Measurements from ENCODE around the gene DFFB. TPM values are rescaled to one million over a fixed set of nuclear protein-coding genes. Genes with fewer than 3 reads are reported as not detected.

DFFB gene
- total RNA-seq, 1 donor from 2014 or later: 13.7 TPM

GRCh38 chr1:3831689-3832088 lies 25.6 kb upstream of the DFFB start:
- intact Hi-C loops (cut with micrococcal nuclease): no loop called here

GRCh38 chr1:3834701-3835100 lies 22.6 kb upstream of the DFFB start:
- intact Hi-C loops (cut with micrococcal nuclease): no loop called here

DNA sequence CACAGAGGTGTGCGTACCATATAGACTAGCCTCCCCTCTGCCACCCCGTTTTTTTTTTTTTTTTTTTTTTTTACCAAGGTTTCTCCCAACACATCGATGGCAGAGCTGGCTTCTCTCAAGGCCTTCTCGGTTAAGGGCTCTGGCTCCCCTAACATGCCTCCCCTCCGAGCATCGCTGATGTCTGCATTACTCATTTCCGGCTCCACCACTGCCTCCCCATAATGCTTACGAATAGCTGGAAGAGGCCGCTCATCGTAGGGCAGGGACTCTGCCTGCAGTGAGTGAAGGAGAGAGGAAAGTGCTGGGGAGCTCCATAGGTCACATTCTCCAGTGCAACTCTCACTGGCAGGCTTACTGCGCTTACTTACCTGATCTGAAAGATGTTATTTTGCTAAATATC lies 20.9 kb upstream of the DFFB start:
- intact Hi-C loops (cut with micrococcal nuclease): no loop called here

DNA sequence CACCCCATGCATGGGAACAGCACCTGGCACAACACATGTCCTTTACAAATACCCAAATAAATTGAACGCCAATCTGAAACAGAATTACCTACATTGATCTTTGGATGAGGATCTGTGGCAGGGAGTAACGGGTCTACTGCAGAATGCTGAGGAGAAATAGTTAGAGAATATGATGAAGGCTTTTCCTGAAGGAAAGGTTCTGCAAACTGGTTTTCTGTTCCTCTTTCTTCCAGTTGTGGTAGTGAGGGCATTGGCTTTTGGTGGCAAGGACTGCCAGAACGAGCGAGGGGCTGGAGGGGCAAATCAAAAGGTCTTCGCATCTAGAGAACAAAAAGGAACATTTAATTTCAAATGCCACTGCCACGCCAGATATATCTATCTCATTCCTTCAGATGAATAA lies 20.1 kb upstream of the DFFB start:
- intact Hi-C loops (cut with micrococcal nuclease): no loop called here

DNA sequence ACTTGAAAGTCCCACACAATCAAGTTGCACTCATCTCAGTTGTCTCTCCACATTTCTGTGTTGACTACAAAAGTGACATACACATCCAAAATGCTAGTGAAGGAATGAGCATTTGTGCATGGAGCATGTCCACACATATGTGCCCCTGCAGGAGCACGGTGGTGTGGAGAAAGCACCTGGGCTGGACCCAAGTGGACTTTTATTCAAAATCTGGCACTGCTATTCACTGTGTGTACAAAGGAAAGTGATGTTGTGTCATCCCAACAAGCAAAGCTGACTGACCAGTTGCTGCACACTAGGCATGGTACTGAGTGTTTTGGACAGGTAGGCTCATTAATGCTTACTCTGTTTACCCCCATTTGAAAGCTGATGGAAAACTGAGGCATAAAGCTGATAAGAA lies 19.6 kb upstream of the DFFB start:
- intact Hi-C loops (cut with micrococcal nuclease): no loop called here

DNA sequence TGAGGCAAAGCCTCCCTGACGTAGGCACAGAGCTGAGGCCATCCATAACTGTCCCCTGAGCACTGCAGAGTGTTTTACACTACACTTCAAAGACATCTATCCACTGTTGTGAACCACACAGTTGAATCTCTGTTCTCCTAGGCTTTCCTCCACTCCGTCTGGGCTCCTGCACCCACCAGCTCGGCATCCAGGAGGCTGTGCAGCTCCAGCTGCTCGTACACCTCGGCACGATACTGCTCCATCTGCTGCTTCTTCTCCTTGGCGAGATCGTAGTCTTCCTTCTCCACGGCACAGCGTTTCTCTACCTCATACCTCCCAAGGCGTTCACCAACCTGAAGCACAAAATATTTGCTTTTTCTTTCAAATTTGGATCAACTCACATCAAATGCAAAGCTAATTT lies 18.5 kb upstream of the DFFB start:
- intact Hi-C loops (cut with micrococcal nuclease): no loop called here

GRCh38 chr1:3841491-3841890 lies 15.8 kb upstream of the DFFB start:
- intact Hi-C loops (cut with micrococcal nuclease): no loop called here

GRCh38 chr1:3842912-3843311 lies 14.4 kb upstream of the DFFB start:
- intact Hi-C loops (cut with micrococcal nuclease): no loop called here

GRCh38 chr1:3846541-3846940 lies 10.7 kb upstream of the DFFB start:
- intact Hi-C loops (cut with micrococcal nuclease): no loop called here

- intact Hi-C loops (cut with micrococcal nuclease): no loop called here
These were observed 10.2 kb upstream of the DFFB start for GRCh38 chr1:3847081-3847480.

GRCh38 chr1:3850857-3851256 lies 6.4 kb upstream of the DFFB start:
- intact Hi-C loops (cut with micrococcal nuclease): loop anchor here (10.0 kb wide), 3 partner anchors 226 to 1546 kb away; partner anchors contain the start of genes MORN1, RER1 and TPRG1L

DNA sequence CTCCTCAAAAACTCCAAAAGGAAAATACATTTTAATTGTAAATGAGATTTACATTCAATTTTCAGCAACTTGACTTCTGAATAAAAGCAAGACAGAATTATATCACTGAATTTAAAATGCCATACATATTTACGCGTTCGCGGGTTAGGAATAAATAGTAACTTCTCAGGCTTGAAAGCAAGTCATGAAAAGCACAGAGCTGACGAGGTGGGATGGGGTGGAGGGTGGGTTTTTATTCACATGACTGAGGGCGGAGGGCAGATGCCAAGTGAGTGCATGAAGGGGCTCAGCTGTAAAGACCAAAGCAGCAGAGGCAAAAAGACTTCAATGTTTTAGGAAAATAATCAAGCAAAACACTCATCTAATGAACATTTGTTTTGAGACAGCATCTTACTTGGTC lies 6.0 kb upstream of the DFFB start:
- intact Hi-C loops (cut with micrococcal nuclease): loop anchor here (10.0 kb wide), 3 partner anchors 226 to 1546 kb away; partner anchors contain the start of genes MORN1, RER1 and TPRG1L

DNA sequence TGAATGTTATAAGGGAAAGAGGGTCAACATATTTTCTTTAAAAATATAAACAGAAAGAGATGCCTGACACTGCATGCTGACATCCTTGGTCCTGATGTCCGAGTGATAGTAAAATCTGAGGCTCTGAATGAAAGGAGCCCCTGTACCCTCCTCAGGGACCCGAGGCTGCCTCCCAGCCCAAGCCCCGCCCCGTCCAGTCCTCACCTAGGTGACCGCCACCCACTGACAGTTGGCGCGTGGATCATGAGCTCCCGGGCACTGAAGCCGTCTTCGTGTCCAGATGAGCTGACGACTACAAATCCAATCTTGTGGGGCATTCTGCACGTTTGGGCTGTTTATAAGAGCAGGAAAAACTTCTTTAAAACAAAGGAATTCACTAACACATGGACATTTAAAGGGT lies 5.2 kb upstream of the DFFB start:
- intact Hi-C loops (cut with micrococcal nuclease): loop anchor here (10.0 kb wide), 3 partner anchors 227 to 1547 kb away; partner anchors contain the start of genes MORN1, RER1 and TPRG1L

- intact Hi-C loops (cut with micrococcal nuclease): loop anchor here (10.0 kb wide), 3 partner anchors 228 to 1548 kb away; partner anchors contain the start of genes MORN1, RER1 and TPRG1L
These were observed 4.4 kb upstream of the DFFB start for GRCh38 chr1:3852711-3853485.

DNA sequence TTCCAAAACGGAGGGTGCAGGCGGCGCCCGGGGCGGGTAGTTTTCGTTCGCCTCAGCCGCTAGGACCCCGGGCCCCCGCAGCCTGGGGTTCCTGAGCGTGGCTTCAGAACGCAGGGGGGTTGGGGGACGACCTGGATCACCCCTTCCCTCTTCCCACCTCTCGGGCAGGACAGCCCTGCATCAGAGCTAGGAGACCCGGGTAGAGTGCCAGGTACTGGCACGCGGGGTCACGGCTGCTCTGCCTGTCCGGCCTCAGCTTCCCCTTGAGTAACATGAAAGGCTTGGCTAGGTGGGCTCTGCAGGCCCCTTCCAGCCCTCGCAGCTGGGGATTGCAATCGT lies 484 bp downstream of the DFFB start:
- intact Hi-C loops (cut with micrococcal nuclease): loop anchor here (1.0 to 10.0 kb wide), 10 partner anchors 33 to 1553 kb away; partner anchors contain the start of genes C1orf174, LRRC47, MORN1 and RER1

DNA sequence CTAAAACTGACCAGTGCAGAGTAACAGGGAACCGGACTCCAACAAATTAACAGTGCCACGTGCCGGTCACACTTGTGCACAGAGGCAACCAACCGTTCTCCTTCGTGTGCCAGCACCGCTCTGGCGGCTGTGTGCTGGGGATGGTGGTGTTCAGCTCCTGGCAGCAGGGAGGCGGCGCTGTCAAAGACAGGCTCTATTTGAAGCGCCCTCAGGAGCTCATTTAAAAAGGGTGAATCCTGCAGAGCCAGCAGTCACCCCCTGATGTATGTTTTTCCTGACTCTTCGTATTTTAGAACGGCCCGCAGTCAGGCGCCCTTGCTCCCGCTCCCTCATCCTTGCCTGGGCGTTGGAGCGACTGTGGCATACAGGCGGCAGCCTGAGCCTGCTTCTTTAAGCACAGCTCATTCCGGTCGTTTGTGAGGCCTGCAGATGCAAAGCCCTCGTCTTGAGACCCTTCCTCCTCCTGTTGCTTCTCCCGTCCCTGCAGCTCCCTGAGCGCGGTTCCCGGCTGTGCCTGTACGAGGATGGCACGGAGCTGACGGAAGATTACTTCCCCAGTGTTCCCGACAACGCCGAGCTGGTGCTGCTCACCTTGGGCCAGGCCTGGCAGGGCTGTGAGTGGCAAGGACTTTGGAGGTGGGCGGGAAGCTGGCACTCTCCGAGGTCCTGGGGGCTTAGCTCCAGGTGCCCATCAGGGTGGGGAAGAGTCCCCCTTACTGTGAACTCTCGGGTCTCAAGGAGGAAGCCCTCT lies 1.1 kb downstream of the DFFB start:
- intact Hi-C loops (cut with micrococcal nuclease): loop anchor here (5.0 to 10.0 kb wide), 4 partner anchors 234 to 1554 kb away; partner anchors contain the start of genes MORN1, RER1 and TPRG1L

DNA sequence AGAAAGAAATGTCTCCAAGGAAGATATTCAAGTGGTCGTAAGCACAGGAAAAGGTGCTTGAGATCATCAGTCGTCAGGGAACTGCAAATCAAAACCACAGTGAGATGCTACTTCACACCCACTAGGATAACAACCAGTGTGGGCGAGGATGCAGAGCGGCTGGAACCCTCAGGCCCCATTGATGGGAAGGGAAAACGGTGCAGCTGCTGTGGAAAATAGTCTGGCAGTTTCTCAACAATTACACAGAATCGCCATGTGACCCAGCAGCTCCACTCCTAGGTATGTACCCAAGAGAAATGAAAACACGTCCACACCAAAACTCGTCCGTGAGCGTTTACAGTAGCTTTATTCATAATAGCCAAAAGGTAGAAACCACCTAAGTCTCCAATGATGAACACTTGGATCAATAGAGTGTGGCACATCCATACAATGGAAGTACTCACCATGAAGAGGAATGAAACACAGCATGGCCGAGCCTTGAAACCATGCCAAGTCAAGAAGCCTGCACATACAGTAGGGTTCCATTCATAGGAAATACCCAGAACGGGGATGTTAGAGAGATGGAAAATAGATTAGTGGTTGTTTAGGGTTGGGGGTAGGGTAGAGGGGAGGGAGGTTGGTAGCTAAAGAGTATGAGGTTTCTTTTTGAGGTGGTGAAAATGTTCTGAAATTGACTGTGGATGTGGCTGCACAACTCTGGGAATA lies 6.1 kb downstream of the DFFB start:
- intact Hi-C loops (cut with micrococcal nuclease): no loop called here

GRCh38 chr1:3864884-3865283 lies 7.6 kb downstream of the DFFB start:
- intact Hi-C loops (cut with micrococcal nuclease): no loop called here

DNA sequence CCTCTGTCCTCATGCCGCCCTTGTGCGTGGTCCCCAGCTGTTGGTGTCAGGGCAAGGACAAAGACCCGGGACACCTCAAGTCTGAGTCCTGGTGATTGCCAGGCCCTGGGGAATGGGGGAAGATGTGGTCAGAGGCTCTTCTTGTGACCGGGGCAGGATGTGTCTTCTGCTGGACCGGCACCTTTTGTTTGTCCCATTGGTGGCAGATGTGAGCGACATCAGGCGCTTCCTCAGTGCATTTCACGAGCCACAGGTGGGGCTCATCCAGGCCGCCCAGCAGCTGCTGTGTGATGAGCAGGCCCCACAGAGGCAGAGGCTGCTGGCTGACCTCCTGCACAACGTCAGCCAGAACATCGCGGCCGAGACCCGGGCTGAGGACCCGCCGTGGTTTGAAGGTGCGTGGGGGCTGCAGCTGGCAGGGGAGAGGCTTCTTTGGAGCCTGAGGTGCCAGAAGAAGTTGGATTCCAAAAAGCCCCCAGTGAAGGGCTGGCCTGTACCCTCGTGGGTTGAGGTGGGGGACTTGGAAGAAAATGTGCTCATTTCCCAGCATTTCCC lies 8.4 kb downstream of the DFFB start:
- intact Hi-C loops (cut with micrococcal nuclease): no loop called here

- intact Hi-C loops (cut with micrococcal nuclease): no loop called here
These were observed 11.3 kb downstream of the DFFB start for GRCh38 chr1:3868464-3869006.

DNA sequence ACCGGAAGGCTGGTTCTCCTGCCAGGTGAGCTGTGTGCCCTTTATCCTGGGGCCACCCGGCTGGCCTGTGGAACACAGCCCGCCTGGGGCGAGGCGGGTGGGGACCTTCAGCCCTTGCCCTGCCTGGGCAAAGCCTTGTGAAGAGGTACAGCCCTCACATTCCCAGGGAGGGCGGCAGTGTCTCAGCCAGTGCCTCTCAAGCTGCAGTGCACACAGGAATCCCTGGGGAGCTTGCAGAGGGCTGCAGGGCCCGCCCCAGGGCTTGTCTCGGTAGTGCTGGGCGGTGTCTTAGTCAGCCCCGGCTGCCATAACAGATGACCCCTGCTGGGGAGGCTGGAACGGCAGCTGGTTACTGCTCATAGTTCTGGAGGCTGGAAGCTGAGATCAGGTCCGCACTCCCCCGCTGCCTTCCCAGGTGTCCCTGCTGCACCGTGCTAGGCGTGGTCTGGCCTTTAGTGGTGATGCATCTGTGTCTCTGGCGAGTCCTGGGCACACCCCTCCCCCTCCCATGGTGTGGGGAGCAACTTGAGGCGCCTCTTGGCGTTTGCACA lies 12.6 kb downstream of the DFFB start:
- intact Hi-C loops (cut with micrococcal nuclease): loop anchor here (2.0 kb wide), 1 partner anchor 21 kb away; no protein-coding TSS in a partner anchor
